Measurements from ENCODE around the gene BPIFB6.

DNA sequence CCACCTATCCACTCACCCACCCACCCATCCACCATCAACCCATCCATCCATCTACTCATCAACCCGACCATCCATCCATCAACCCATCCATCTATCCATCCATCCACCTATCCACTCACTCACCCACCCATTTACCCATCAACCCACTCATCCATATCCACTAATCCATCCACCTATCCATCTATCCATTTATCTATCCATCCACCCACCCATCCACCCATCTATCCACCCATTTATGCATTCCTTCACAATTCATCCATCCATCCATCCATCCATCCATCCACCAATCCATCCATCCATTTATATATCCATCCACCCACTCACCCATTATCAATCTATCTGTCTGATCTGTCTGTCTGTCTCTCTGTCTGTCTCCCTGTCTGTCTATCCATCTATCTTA lies 62.1 kb downstream of the BPIFB6 start:
- TF ChIP-seq, protein P1, sequence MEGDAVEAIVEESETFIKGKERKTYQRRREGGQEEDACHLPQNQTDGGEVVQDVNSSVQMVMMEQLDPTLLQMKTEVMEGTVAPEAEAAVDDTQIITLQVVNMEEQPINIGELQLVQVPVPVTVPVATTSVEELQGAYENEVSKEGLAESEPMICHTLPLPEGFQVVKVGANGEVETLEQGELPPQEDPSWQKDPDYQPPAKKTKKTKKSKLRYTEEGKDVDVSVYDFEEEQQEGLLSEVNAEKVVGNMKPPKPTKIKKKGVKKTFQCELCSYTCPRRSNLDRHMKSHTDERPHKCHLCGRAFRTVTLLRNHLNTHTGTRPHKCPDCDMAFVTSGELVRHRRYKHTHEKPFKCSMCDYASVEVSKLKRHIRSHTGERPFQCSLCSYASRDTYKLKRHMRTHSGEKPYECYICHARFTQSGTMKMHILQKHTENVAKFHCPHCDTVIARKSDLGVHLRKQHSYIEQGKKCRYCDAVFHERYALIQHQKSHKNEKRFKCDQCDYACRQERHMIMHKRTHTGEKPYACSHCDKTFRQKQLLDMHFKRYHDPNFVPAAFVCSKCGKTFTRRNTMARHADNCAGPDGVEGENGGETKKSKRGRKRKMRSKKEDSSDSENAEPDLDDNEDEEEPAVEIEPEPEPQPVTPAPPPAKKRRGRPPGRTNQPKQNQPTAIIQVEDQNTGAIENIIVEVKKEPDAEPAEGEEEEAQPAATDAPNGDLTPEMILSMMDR (IDR thresholded peaks at IDR 0.05; ENCODE audit: low read length): no peak
- TF ChIP-seq EZH2 (optimal IDR thresholded peaks at IDR 0.05; ENCODE audit: low read depth, low read length) (no peak), EZH2phosphoT487 (IDR thresholded peaks at IDR 0.05; ENCODE audit: low read length) (no peak)

Measured in MM.1S (cell line).